HepG2 (cell line): ENCODE results near the gene ZMPSTE24. TPM values are rescaled to one million over a fixed set of nuclear protein-coding genes. Genes with fewer than 3 reads are reported as not detected.

Experiments used
- ATAC-seq: fragments of 200-7000 bp; cut with Tn5 transposase; 3 replicates; pipeline ENCODE4 v1.9.1; 2020; ENCODE audit warnings: mild to moderate bottlenecking, moderate library complexity
- BruUV-seq: library from RNA; stranded (reverse); fragments of 400-500 nt; replicated peaks from 2 replicates; lab custom pipeline; 2021; lab: Mats Ljungman, UMichigan
- CTCF ChIA-PET: fragments of 300-600 bp; formaldehyde crosslinking; extraction: SDS; loops from one replicate; lab custom pipeline; 2021; ENCODE audit warnings: low total read pairs, inconsistent platforms, low intra/inter-chr PET ratio; lab: Yijun Ruan, JAX
- POLR2A ChIA-PET: fragments of 350-600 bp; sonication (Branson Sonifier 250); formaldehyde crosslinking; loops from one replicate; lab custom pipeline; 2020; ENCODE audit warnings: antibody characterized with exemption, inconsistent platforms; lab: Yijun Ruan, JAX
- DNase-seq: peaks from one replicate; pipeline ENCODE4 v3.0.0-alpha.2; 2015; ENCODE audit warnings: low spot score
- FAIRE-seq: peaks from 3 replicates; lab custom pipeline; 2011; peaks lifted over from hg19 to GRCh38; lab: Jason Lieb, UNC
- H2AFZ ChIP-seq: one replicate; pipeline ENCODE4 v1.6.1; 2011; ENCODE audit warnings: low read length, inconsistent platforms
- H3K27ac ChIP-seq: fragments of 300-600 bp; 3 replicates; pipeline ENCODE4 v1.8.0; 2011; ENCODE audit warnings: mixed run types, mild to moderate bottlenecking, mixed read lengths, low read length, inconsistent platforms; ENCODE audit not compliant: insufficient read depth; ENCODE audit errors: extremely low read length
- H3K27me3 ChIP-seq, 2 experiments: fragments of 200-600 bp in 1 of 2; 2 replicates in 1 of 2; 3 replicates in 1 of 2; pipeline versions ENCODE4 v1.6.0 to v1.8.0; 2011; ENCODE audit warnings: low read length in 2 of 2, mild to moderate bottlenecking in 2 of 2, moderate library complexity in 2 of 2, inconsistent platforms in 1 of 2; ENCODE audit not compliant: insufficient read depth in 2 of 2, control insufficient read depth in 1 of 2
- H3K36me3 ChIP-seq, 2 experiments: fragments of 200-600 bp in 1 of 2; replicated peaks in 1 of 2; 2 replicates in 1 of 2; 3 replicates in 1 of 2; pipeline versions ENCODE4 v1.5.1 to v1.8.0; 2011; ENCODE audit warnings: low read length in 2 of 2, inconsistent platforms in 1 of 2; ENCODE audit not compliant: insufficient read depth in 2 of 2, control insufficient read depth in 1 of 2
- H3K4me1 ChIP-seq: 2 replicates; pipeline ENCODE4 v1.5.1; 2012; ENCODE audit warnings: low read length, inconsistent platforms; ENCODE audit not compliant: insufficient read depth
- H3K4me2 ChIP-seq: 2 replicates; pipeline ENCODE4 v1.6.0; 2011; ENCODE audit warnings: low read depth, low read length, inconsistent platforms
- H3K4me3 ChIP-seq, 3 experiments: fragments of 200-600 bp in 1 of 3; sonication (generic), shearing (Covaris generic) in 1 of 3; replicated peaks in 1 of 3; 2 replicates each; pipeline ENCODE4 v1.5.1; 2011 to 2016; ENCODE audit warnings: low read length in 3 of 3, inconsistent platforms in 2 of 3, low read depth in 2 of 3, mild to moderate bottlenecking in 2 of 3, control low read depth in 1 of 3, mixed read lengths in 1 of 3; ENCODE audit not compliant: insufficient read depth in 1 of 3
- H3K79me2 ChIP-seq: one replicate; pipeline ENCODE4 v1.6.1; 2011; ENCODE audit warnings: low read length, inconsistent platforms; ENCODE audit not compliant: insufficient read depth
- H3K9ac ChIP-seq: 2 replicates; pipeline ENCODE4 v1.6.0; 2011; ENCODE audit warnings: mild to moderate bottlenecking, low read depth, low read length, inconsistent platforms; ENCODE audit not compliant: insufficient read depth
- H3K9me3 ChIP-seq: 2 replicates; pipeline ENCODE4 v1.5.1; 2012; ENCODE audit warnings: mild to moderate bottlenecking, low read length
- H4K20me1 ChIP-seq: 2 replicates; pipeline ENCODE4 v1.6.0; 2011; ENCODE audit warnings: inconsistent platforms, mild to moderate bottlenecking, low read length, moderate library complexity; ENCODE audit not compliant: insufficient read depth
- BHLHE40 ChIP-seq: IDR thresholded peaks from 2 replicates; pipeline ENCODE4 v1.6.1; 2011; ENCODE audit warnings: low read length, improper control_type of control experiment
- EP300 ChIP-seq, 3 experiments: sonication (generic) in 1 of 3; formaldehyde crosslinking in 1 of 3; IDR thresholded peaks; 2 replicates each; pipeline versions ENCODE4 v1.5.1 to v1.6.1; 2011 to 2020; ENCODE audit warnings: low read depth in 2 of 3, low read length in 2 of 3, borderline replicate concordance in 1 of 3, improper control_type of control experiment in 1 of 3, mild to moderate bottlenecking in 1 of 3, missing genetic modification reagents in 1 of 3, moderate library complexity in 1 of 3
- FOXO4 ChIP-seq: sonication (generic); formaldehyde crosslinking; conservative IDR thresholded peaks from 2 replicates; pipeline ENCODE4 v1.8.1; 2023; ENCODE audit warnings: missing genetic modification reagents
- GABPA ChIP-seq, 2 experiments: IDR thresholded peaks; 2 replicates each; pipeline ENCODE4 v1.6.1; 2011 to 2016; ENCODE audit warnings: low read depth in 2 of 2, low read length in 1 of 2, missing biosample characterization in 1 of 2, missing genetic modification characterization in 1 of 2
- GATA4 ChIP-seq: sonication (generic); IDR thresholded peaks from 2 replicates; pipeline ENCODE4 v1.6.1; 2016; ENCODE audit warnings: antibody characterized with exemption, low read depth, borderline replicate concordance
- GZF1 ChIP-seq: sonication (generic); formaldehyde crosslinking; IDR thresholded peaks from 2 replicates; pipeline ENCODE4 v1.5.1; 2020; ENCODE audit warnings: mild to moderate bottlenecking, missing genetic modification reagents
- KLF13 ChIP-seq: sonication (generic); formaldehyde crosslinking; IDR thresholded peaks from 2 replicates; pipeline ENCODE4 v1.4.0; 2020; ENCODE audit warnings: mild to moderate bottlenecking, missing genetic modification reagents
- LRRFIP1 ChIP-seq: sonication (generic); formaldehyde crosslinking; conservative IDR thresholded peaks from 2 replicates; pipeline ENCODE4 v1.4.0; 2020; ENCODE audit warnings: missing genetic modification reagents
- MED1 ChIP-seq: sonication (generic); formaldehyde crosslinking; IDR thresholded peaks from 2 replicates; pipeline ENCODE4 v1.4.0; 2020; ENCODE audit warnings: missing genetic modification reagents
- MIXL1 ChIP-seq: IDR thresholded peaks from 2 replicates; pipeline ENCODE4 v1.6.1; 2016
- NRL ChIP-seq: sonication (generic); formaldehyde crosslinking; IDR thresholded peaks from 2 replicates; pipeline ENCODE4 v1.5.0; 2020; ENCODE audit warnings: missing genetic modification reagents, mild to moderate bottlenecking, moderate library complexity, borderline replicate concordance
- REPIN1 ChIP-seq: sonication (generic); formaldehyde crosslinking; IDR thresholded peaks from 2 replicates; pipeline ENCODE4 v1.8.0; 2022; ENCODE audit warnings: missing genetic modification reagents, low read depth, mild to moderate bottlenecking, borderline replicate concordance
- RNF2 ChIP-seq: fragments of 450-650 bp; conservative IDR thresholded peaks from 2 replicates; pipeline ENCODE4 v1.6.1; 2016; ENCODE audit warnings: low read depth
- RXRB ChIP-seq: IDR thresholded peaks from 2 replicates; pipeline ENCODE4 v1.6.1; 2016; ENCODE audit warnings: borderline replicate concordance, missing genetic modification reagents, missing compliant biosample characterization
- SP140L ChIP-seq: sonication (generic); formaldehyde crosslinking; IDR thresholded peaks from 2 replicates; pipeline ENCODE4 v1.4.0; 2020; ENCODE audit warnings: missing genetic modification reagents, borderline replicate concordance
- THYN1 ChIP-seq: sonication (generic); formaldehyde crosslinking; IDR thresholded peaks from 2 replicates; pipeline ENCODE4 v1.8.1; 2023; ENCODE audit warnings: low read depth, mild to moderate bottlenecking, moderate library complexity, missing genetic modification reagents, borderline replicate concordance
- ZNF230 ChIP-seq: sonication (generic); formaldehyde crosslinking; IDR thresholded peaks from 2 replicates; pipeline ENCODE4 v1.4.0; 2020; ENCODE audit warnings: mild to moderate bottlenecking, missing genetic modification reagents
- ZNF660 ChIP-seq: sonication (generic); formaldehyde crosslinking; IDR thresholded peaks from 2 replicates; pipeline ENCODE4 v1.5.1; 2020; ENCODE audit warnings: mild to moderate bottlenecking, low read depth, missing genetic modification reagents, borderline replicate concordance
- WGBS: methylation state at CpG from one replicate; pipeline ENCODE4 v1.1.6; 2017; ENCODE audit warnings: low lambda C conversion rate; 5-methylcytosine and 5-hydroxymethylcytosine counted together
- in situ Hi-C: cut with HindIII; loops from 2 replicates; pipeline ENCODE4 v1.10.0; 2017; ENCODE audit warnings: low pct_unique_long_range_greater_than_20kb; ENCODE audit not compliant: extremely low pct_ligation_motif_present
- intact Hi-C: fragments of 100-400 bp; cut with micrococcal nuclease; formaldehyde crosslinking; loops from one replicate; pipeline ENCODE4 v1.10.0; 2022; ENCODE audit not compliant: unreplicated experiment
- polyA plus RNA-seq, 8 experiments: library from polyadenylated mRNA; depleted of rRNA in 3 of 8; stranded (reverse) in 7 of 8; unstranded in 1 of 8; fragments of >200 nt; fragmentation: Illumina TruSeq in 4 of 8; extraction: Trizol in 4 of 8; gene quantifications; 2 replicates each; pipeline versions ENCODE4 v1.2.1 to v1.2.3, GENCODE V29; 2011 to 2016; ENCODE audit warnings: low read depth in 4 of 8, missing spikeins in 1 of 8, mixed read lengths in 1 of 8; ENCODE audit not compliant: insufficient read depth in 1 of 8
- total RNA-seq, 5 experiments: library from RNA; depleted of rRNA; stranded (reverse); fragments of >200 nt; fragmentation: Illumina TruSeq; extraction: Trizol; gene quantifications; 2 replicates each; pipeline ENCODE4 v1.2.3, GENCODE V29; 2016; ENCODE audit warnings: low read depth in 1 of 5

ZMPSTE24 gene
- total and polyA plus RNA-seq, 2 of the 13 experiments (the other 11 are each of a cell fraction or from before 2014, with no cell fraction given): 13.6 to 60.2 TPM

GRCh38 chr1:40338745-40339419, 80.8 kb downstream of the ZMPSTE24 start:
- H3K79me2 ChIP-seq: no peaks in the 10 kb centered on the region
- no peaks in the 10 kb centered on the region for H3K36me3 ChIP-seq
- intact Hi-C loops (loop anchor here (1.0 to 2.0 kb wide), 4 partner anchors 66 to 255 kb away; no protein-coding TSS in a partner anchor), in situ Hi-C loops (loop anchor here (5.0 kb wide), 2 partner anchors 63 to 197 kb away; no protein-coding TSS in a partner anchor)
- no peaks in the 10 kb centered on the region; a peak in 2 of 5 replicates for H3K27me3 ChIP-seq
- H4K20me1 ChIP-seq: no peaks in the 10 kb centered on the region
- peak overlapping the region; percentile 59 for H2AFZ ChIP-seq
- POLR2A ChIA-PET: interaction anchor here (0.5 to 2.3 kb wide), 10 partner anchors 21 to 195 kb away, joined by 3 to 16 read pairs (median 4); no protein-coding TSS in a partner anchor
- peak overlapping the region; percentile 91 for H3K4me2 ChIP-seq
- CTCF ChIA-PET: interaction anchor here (0.7 to 2.7 kb wide), 8 partner anchors 24 to 260 kb away, joined by 3 to 16 read pairs (median 6); no protein-coding TSS in a partner anchor
- H3K4me1 ChIP-seq: peaks cover 57% of the 10 kb centered on the region
- H3K27ac ChIP-seq: no peak overlapping the region
- FAIRE-seq (peak; percentile 81), DNase-seq (peak; percentile 76), ATAC-seq (peak; percentile 91)
- H3K9me3 ChIP-seq: 0 out of 2 replicates have a peak, but pooled peaks cover 6% of the 10 kb centered on the region
- WGBS: 9% methylated on average over 21 of the region's 21 CpGs
- BruUV-seq: no TSS peak
- peak overlapping the region; percentile 30 to 54 (median 40) for H3K4me3 ChIP-seq
- 0 out of 2 replicates have a peak overlapping the region, but pooled peaks have one; percentile 14 for H3K9ac ChIP-seq
- TF ChIP-seq GZF1 (CRISPR knock-in tag) (no peak), MIXL1 (CRISPR knock-in tag) (0 out of 2 replicates have a peak, but pooled peaks have one; percentile 57), RNF2 (no peak), ZNF660 (no peak), RXRB (CRISPR knock-in tag) (0 out of 2 replicates have a peak, but pooled peaks have one; percentile 30), KLF13 (CRISPR knock-in tag) (no peak), MED1 (peak; percentile 9; the same call in 1 of the 2 replicates), EP300 (IDR thresholded peaks at IDR 0.05; ENCODE audit: low read depth in 2 of 2, low read length in 2 of 2) (no peak), EP300 (CRISPR knock-in tag; IDR thresholded peaks at IDR 0.05; ENCODE audit: borderline replicate concordance) (no peak), ZNF230 (CRISPR knock-in tag) (peak; percentile 88; the same call in 1 of the 2 replicates), FOXO4 (CRISPR knock-in tag) (no peak), BHLHE40 (no peak), GABPA (IDR thresholded peaks at IDR 0.05; ENCODE audit: low read depth, low read length) (no peak), GABPA (CRISPR knock-in tag; IDR thresholded peaks at IDR 0.05; ENCODE audit: low read depth) (peak; percentile 50), THYN1 (CRISPR knock-in tag) (no peak), NRL (no peak), REPIN1 (CRISPR knock-in tag) (0 out of 2 replicates have a peak, but pooled peaks have one; percentile 29), GATA4 (no peak), LRRFIP1 (no peak), SP140L (CRISPR knock-in tag) (peak; percentile 27; the same call in 1 of the 2 replicates)
